VCaP (cell line): ENCODE data around the gene IPO11.

Source experiments
- H3K27ac ChIP-seq: fragments of 450-650 bp; 2 replicates; pipeline ENCODE4 v1.5.1; 2017
- CTCF ChIP-seq: fragments of 450-650 bp; conservative IDR thresholded peaks from 2 replicates; pipeline ENCODE4 v1.5.1; 2017; ENCODE audit warnings: mild to moderate bottlenecking, moderate library complexity

Gene IPO11

GRCh38 chr5:62605638-62606037 is 193.1 kb downstream of the IPO11 start:
- no peak for TF ChIP-seq CTCF
- no peak overlapping the region for H3K27ac ChIP-seq

- no peak overlapping the region for H3K27ac ChIP-seq
- TF ChIP-seq CTCF, result no peak
Measured at GRCh38 chr5:62606878-62607277, 194.3 kb downstream of the IPO11 start.

GRCh38 chr5:62607615-62608014 is 195.1 kb downstream of the IPO11 start:
- no peak for TF ChIP-seq CTCF
- no peak overlapping the region for H3K27ac ChIP-seq

- no peak overlapping the region for H3K27ac ChIP-seq
- TF ChIP-seq CTCF, result no peak
Measured at GRCh38 chr5:62608529-62609511, 196.3 kb downstream of the IPO11 start.

- TF ChIP-seq CTCF, result no peak
- H3K27ac ChIP-seq, result no peak overlapping the region
Measured at GRCh38 chr5:62614355-62614754, 201.8 kb downstream of the IPO11 start.

GRCh38 chr5:62616615-62617277 is 204.2 kb downstream of the IPO11 start:
- TF ChIP-seq CTCF, result no peak
- H3K27ac ChIP-seq, result no peak overlapping the region

- no peak for TF ChIP-seq CTCF
- no peak overlapping the region for H3K27ac ChIP-seq
Measured at GRCh38 chr5:62617943-62618342, 205.4 kb downstream of the IPO11 start.
